Thyroid gland (tissue), 4 donors: ENCODE data around the gene BCAT1.

ENCODE experiments used
- POLR2A ChIP-seq, 2 donors: fragments of 450-650 bp; IDR thresholded peaks; one replicate each; pipeline ENCODE4 v1.6.1; 2017; ENCODE audit warnings: antibody characterized with exemption in 2 of 2, mild to moderate bottlenecking in 2 of 2, moderate library complexity in 1 of 2
- TF ChIP-seq, protein P1 (sequence below), 6 experiments: fragments of 200-600 bp in 3 of 6; fragments of 450-650 bp in 3 of 6; sonication (generic) in 3 of 6; IDR thresholded peaks; one replicate each; pipeline ENCODE4 v1.5.1; 2016 to 2019; ENCODE audit warnings: antibody characterized with exemption in 6 of 6, mild to moderate bottlenecking in 2 of 6, inconsistent platforms in 1 of 6, moderate library complexity in 1 of 6

DNA sequence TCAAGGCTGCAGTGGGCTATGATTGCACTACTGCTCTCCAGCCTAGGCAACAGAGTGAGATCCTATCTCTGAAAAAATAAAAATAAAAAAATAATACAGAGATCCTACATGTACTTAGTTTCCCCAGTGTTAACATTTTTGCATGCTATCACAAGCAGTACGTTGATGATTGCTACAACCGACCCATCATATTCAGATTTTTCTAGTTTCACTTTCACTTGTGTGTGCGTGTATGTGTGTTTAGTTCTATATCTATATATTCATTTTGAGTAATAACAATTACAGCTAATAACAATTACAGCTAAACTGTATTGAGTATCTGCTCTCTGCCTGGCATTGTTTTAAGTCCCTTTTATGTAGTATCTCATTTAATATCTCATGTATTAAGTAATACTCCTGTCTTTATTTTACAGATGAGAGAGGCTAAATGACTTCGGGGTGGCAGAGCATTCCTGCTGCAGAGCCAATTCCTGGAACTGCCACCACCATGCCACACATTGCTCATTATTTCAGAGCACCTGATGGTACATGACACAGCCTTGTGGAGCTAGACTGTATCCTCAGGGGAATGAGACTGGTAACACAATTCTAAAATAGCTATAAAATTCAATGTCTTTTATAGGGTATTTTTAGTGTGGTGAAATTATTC is 153.1 kb downstream of the BCAT1 start:
- TF ChIP-seq, protein P1, sequence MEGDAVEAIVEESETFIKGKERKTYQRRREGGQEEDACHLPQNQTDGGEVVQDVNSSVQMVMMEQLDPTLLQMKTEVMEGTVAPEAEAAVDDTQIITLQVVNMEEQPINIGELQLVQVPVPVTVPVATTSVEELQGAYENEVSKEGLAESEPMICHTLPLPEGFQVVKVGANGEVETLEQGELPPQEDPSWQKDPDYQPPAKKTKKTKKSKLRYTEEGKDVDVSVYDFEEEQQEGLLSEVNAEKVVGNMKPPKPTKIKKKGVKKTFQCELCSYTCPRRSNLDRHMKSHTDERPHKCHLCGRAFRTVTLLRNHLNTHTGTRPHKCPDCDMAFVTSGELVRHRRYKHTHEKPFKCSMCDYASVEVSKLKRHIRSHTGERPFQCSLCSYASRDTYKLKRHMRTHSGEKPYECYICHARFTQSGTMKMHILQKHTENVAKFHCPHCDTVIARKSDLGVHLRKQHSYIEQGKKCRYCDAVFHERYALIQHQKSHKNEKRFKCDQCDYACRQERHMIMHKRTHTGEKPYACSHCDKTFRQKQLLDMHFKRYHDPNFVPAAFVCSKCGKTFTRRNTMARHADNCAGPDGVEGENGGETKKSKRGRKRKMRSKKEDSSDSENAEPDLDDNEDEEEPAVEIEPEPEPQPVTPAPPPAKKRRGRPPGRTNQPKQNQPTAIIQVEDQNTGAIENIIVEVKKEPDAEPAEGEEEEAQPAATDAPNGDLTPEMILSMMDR (IDR thresholded peaks at IDR 0.05) = no peak
- no peak for TF ChIP-seq POLR2A (IDR thresholded peaks at IDR 0.05)
